GM21723 (cell line): ENCODE data around the gene NRTN.

Experiments
- ATAC-seq: cut with Tn5 transposase; IDR thresholded peaks from one replicate; pipeline ENCODE4 v1.9.1; 2021; ENCODE audit warnings: mild to moderate bottlenecking, moderate library complexity; ENCODE audit not compliant: unreplicated experiment

Gene NRTN

DNA sequence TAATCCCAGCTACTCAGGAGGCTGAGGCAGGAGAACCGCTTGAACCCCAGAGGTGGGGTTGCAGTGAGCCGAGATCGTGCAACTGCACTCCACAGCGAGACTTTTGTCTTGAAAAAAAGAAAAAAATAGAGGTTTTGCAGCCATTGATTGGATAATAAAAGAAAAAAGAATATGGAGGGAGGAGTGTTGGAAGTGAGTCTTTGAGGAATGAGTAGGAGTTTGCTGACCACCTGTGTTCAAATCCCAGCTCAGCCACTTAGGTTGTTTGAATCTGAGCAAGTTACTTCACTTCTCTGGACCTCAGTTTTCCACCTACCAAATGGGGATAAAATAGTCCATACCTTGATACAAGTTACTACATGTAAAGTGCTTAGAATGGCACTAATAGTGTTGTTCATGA, 6.2 kb downstream of the NRTN start:
- ATAC-seq, result no peak

- no peak for ATAC-seq
Observed at GRCh38 chr19:5814123-5814851, 9.4 kb downstream of the NRTN start.

DNA sequence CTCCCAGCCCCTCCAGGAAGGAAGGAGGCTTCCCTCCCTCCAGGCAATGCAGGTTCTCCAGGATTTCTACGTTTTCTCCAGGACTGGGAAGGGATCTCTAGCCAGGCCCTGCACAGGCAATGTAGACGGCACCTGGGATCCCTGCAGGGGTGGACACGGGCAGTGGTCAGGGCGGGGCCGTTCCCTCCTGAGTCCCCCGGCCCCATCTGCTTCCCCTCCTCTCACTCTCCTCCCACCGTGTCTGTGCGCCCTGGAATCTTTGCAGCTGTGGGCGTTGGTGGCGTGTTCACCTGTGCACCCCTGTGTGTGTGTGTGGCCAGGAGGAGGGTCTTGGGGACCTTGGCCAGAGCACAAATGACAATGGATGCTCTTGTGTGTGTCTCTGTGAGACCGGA, 10.0 kb downstream of the NRTN start:
- ATAC-seq, result no peak

- no peak for ATAC-seq
Observed at GRCh38 chr19:5817218-5817617, 12.4 kb downstream of the NRTN start.

- no peak for ATAC-seq
Observed at GRCh38 chr19:5818594-5818993, 13.7 kb downstream of the NRTN start.

DNA sequence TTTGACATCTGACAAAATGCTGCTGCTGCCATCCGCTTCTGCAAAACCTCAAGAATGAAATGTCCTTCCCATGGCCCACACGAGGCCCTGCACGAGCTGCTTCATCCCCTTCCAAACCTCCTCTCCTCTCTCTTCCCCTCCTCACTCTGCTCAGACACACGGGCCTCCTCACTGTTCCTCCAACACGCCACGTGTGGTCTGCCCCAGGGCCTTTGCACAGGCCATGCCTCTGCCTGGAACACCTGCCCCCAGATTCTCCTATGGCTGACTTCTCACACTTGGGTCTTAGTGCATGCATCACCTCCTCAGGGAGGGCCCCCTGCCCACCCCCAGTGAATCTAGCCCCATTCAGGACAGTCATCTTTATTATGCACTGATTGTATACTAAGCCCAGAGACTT, 15.9 kb downstream of the NRTN start:
- ATAC-seq, result no peak

GRCh38 chr19:5821521-5822180, 16.8 kb downstream of the NRTN start:
- no peak for ATAC-seq

DNA sequence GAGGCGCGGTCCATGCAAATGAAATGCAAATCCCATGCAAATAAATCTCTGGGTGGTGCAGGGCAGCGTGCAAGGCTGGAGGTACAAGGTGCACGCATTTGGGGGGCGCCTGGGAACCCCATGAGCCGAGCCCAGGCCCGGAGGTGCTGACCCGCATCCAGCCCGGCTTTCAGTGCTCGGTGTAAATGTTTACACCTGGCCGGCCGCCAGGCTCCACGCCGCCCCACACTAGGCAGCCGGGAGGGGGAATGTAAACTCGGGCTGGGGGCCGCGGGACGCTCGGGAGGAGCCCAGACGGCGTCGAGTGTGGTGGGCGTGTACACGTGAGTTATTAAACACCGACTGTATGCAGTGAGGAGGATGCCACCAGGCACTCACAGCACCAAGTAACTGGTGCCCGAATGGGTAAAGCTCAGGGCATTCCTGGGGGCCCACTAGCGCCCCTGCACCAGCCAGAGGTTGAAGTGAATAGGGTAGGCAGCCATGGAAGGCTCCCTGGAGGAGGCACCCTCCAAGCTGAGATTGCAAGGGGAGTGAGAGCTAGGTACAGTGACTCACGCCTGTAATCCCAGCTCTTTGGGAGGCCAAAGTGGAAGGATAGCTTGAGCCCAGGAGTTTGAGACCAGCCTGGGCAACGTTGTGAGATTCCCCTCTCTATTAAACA, 17.4 kb downstream of the NRTN start:
- ATAC-seq, result no peak

DNA sequence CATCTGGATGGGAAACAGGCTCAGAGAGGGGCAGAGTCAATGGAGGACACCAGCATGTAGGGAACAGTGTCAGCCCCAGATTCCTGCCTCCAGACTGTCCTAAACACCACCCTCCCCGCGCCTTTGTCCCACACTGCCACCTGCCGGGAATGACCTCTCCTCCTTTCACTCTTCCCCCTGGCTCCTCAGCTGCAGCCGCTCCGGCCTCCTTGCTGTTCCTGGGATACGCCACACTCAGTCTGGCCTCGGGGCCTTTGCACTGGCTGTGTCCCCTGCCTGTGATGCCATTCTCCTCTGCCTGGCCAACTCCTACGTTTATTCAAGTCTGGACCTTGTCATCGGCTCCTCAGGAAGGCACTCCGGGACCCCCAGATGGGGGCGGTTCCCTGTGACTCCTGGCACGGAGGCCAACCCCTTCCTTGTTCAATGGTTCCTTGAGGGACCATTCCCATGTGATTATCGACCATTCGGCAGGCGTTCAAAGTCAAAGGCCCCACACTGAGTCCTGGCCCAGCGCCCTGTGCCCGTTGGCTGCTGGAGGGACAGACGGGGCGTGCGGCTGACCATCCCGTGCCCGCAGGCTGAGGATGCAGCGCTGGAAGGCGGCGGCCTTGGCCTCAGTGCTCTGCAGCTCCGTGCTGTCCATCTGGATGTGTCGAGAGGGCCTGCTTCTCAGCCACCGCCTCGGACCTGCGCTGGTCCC, 18.9 kb downstream of the NRTN start:
- no peak for ATAC-seq

DNA sequence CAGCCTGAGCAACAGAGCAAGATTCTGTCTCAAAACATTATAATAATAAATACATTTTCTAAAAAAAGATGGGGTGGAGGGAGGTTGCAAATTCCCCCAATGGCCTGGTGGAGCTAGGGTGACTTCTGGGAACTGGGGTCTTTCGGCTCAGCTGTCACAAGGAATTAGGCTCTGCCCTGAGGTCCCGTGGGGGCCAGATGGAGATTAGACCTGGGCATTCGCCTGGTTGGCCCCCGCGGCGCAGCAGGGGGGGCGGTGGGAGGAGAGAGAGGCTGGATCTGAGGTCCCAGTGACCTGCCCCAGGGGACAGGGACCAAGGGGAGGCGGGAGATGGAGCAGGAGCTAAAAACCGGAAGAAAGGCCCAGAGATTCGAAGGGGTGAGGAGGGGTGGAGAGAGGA, 19.9 kb downstream of the NRTN start:
- no peak for ATAC-seq

DNA sequence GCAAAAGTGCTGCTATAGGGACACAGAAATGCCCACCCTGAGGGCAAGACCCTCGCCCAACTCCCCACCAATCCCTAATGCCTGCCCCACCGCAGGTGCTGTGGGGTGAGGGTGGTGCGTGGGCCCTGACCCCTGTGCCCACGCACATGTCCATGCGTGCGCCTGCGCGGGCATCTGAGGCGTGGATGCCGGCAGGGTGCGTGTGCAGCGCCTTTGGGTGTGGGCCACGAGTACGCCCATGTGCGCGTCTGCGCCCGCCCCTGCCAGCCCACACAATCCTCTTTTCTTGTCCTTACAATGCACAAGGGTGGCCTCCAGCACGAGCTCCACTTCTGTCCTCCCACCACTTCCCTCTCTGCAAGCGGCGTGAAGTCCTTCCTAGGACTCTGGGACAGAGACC, 20.3 kb downstream of the NRTN start:
- ATAC-seq, result no peak

DNA sequence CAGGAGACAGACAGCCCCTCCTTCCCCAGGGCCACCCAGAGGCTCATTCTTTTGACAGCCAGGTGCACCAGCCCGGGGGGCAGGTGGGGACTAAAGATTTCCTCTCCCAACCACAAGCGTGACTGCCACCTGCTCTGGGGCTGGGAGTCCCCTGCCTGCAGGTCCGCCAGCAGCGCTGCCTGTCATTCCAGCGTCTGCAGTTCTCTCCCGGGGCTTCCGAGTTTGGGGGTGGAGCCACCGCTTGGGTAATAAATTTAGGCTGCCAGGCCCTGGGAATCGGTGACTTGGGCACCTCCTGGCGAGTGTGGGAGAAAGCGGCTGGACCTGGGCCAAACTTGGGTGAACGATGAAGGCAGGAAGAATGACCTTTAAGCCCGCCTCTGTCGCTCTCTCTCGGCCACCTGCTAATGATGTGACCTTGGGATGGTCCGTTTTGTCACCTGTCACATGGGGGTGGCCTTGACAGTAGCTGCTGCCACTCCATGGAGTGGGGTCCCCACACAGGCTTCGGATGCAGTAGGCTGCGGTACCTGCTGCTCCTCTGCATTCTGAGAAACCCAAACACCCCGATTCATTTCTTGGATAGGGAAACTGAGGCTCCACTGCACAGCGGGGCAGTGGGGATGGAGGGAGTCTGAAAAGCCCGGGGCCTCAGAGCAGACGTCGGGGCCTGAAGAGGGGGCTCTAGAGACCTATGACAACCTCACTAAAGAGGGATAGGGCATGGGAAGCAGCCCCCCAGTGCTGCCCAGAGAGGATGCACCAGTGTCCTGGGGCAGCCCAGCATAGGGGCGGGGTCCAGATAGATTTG, 21.9 kb downstream of the NRTN start:
- no peak for ATAC-seq

DNA sequence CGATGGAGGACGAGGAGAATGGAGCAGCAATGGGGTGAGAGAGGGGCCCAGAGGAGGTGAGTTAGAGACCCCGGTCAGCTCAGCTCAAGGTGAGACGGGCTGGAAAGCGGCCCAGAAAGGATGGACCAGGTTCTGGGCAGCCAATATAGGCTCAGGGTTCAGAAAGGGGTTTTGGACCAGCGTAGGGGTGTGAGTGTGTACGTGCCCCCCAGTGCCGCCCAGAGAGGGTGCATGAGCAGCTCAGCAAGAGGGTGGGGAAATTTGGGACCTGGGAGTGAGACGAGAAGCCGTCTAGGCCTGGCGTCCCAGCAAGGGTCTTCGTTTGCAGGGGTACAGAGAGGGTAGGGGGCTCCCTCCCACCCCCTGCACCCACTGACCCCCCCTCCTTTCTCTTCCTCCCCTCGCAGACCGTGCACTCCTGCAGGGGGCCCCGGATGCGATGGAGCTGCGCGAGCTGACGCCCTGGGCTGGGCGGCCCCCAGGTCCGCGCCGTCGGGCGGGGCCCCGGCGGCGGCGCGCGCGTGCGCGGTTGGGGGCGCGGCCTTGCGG, 22.5 kb downstream of the NRTN start:
- ATAC-seq, result no peak

DNA sequence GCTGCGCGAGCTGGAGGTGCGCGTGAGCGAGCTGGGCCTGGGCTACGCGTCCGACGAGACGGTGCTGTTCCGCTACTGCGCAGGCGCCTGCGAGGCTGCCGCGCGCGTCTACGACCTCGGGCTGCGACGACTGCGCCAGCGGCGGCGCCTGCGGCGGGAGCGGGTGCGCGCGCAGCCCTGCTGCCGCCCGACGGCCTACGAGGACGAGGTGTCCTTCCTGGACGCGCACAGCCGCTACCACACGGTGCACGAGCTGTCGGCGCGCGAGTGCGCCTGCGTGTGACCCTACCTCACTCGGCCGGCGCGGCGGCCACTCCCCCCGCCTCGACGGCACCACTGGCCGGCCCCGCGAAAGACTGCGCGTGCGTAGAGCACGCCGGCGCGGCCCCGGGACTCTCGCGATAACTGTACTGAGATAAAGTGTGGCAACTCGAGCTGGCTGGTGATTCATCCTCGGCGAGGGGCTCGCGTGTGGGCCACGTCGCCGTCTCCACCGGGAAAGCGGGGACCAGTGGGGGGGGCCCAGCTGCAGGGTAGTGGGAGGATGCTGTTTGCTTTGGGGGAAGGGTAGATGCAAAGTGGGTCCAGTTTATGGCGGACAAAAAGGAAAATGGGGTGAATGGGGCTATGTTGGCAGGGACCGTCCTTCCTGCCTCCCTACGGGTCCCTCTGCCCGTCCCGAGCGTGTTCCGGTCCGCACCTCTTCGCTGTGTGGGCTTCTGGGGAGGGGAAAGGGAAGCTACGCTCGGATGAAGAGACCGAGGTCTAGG, 23.2 kb downstream of the NRTN start:
- peak; percentile 58 for ATAC-seq

GRCh38 chr19:5828661-5829566, 24.0 kb downstream of the NRTN start:
- no peak for ATAC-seq

DNA sequence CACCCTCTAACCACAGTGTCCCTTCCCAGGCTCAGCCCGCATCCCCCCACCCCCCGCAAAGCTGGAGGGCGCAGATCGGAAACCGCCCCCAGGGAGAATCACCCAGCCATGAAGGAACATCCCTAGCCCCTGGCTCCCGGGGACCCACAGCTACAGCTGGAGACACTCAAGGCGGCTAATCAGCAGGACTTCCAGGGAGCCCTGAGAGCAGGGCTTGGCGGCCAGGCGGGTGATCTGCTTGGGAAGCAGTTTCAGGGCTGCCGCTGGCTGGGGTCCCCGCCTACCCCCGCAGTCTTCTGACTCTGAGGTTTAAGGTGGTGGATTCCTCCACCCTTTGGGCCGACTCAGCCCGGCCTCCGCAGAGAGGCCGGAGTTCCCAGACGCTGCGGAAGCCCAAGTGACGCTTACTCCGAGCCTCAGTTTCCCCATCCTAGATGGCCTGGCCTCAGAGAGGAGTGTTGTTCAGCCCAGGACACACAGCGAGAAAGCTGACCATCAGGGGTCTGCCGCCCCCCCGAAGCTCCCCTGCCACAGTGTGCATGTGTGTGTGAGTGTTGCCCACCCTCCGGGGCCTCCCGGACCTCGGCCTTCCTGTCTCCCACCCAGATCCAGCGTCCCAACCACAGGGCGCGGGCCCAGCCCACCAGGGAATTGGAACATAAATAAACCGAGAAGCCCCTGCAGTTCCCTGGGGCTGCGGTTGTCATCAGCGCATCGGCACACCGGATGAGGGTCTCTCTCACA, 24.9 kb downstream of the NRTN start:
- no peak for ATAC-seq

DNA sequence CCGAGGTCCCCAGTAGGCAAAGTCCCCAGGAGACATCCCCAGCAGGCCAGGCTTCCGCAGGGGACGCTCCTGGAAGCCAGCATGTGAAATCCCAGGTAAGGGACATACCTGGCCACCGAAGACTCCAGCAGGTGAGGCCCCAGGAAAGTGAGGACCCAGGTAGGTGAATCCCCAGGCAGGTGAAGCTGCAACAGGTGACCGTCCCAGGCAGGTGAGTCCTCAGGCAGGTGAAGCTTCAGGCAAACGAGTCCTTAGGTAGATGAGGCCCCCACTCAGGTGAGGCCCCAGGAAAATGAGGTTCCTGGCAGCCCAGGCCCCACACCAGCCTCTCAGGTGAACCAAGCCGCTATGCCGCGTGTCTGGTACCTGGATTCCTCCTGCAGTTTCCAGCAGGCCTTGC, 26.3 kb downstream of the NRTN start:
- ATAC-seq, result no peak

- no peak for ATAC-seq
Observed at GRCh38 chr19:5832061-5832460, 27.2 kb downstream of the NRTN start.
